HCT116 (cell line): Measurements from ENCODE around the gene MSH4. TPM values are rescaled to one million over a fixed set of nuclear protein-coding genes. Genes with fewer than 3 reads are reported as not detected.

Experiments used
- ATAC-seq: fragments of 200-7000 bp; cut with Tn5 transposase; 2 replicates; pipeline ENCODE4 v1.9.1; 2020; ENCODE audit warnings: mild to moderate bottlenecking, moderate library complexity
- BruUV-seq: library from RNA; stranded (reverse); fragments of 400-500 nt; replicated peaks from 2 replicates; lab custom pipeline; 2021; lab: Mats Ljungman, UMichigan
- CTCF ChIA-PET: fragments of 300-600 bp; sonication (Branson Sonifier 250); formaldehyde crosslinking; loops from one replicate; lab custom pipeline; 2021; ENCODE audit warnings: antibody characterized with exemption; lab: Charles Lee
- POLR2A ChIA-PET: fragments of 300-600, 350-600 bp; sonication (Branson Sonifier 250); formaldehyde crosslinking; loops from one replicate; lab custom pipeline; 2021; ENCODE audit warnings: antibody characterized with exemption; lab: Charles Lee
- RAD21 ChIA-PET, 2 experiments: fragments of 300-600 bp; sonication (Branson Sonifier 250); formaldehyde crosslinking; loops; one replicate each; lab custom pipeline; 2023; ENCODE audit warnings: low total read pairs in 2 of 2; ENCODE audit not compliant: uncharacterized antibody in 2 of 2, unreplicated experiment in 2 of 2, low non-redundant PET in 1 of 2; lab: Charles Lee
- DNase-seq: peaks from one replicate; pipeline ENCODE4 v3.0.0-alpha.2; 2010; ENCODE audit warnings: low read depth, low spot score
- H2AFZ ChIP-seq: fragments of 200-600 bp; shearing (Covaris generic), sonication (generic); 2 replicates; pipeline ENCODE4 v1.6.1; 2017; ENCODE audit warnings: low read depth, mixed run types, mixed read lengths, antibody characterized with exemption, low read length; ENCODE audit not compliant: poor library complexity, severe bottlenecking
- H3K27ac ChIP-seq: 2 replicates; pipeline ENCODE4 v1.5.1; 2012; ENCODE audit warnings: low read depth, low read length
- H3K27me3 ChIP-seq: fragments of 200-600 bp; sonication (generic); 2 replicates; pipeline ENCODE4 v1.6.1; 2016; ENCODE audit warnings: mixed run types, low read length, mixed read lengths; ENCODE audit not compliant: insufficient read depth
- H3K36me3 ChIP-seq, 2 experiments: fragments of 200-500 bp in 1 of 2; fragments of 200-600 bp in 1 of 2; sonication (Bioruptor generic) in 1 of 2; sonication (generic) in 1 of 2; 2 replicates each; pipeline versions ENCODE4 v1.5.1 to v1.6.1; 2014 to 2016; ENCODE audit warnings: low read length in 2 of 2, inconsistent platforms in 1 of 2, mixed read lengths in 1 of 2, mixed run types in 1 of 2; ENCODE audit not compliant: insufficient read depth in 2 of 2, control insufficient read depth in 1 of 2
- H3K4me1 ChIP-seq, 2 experiments: fragments of 200-600 bp in 1 of 2; sonication (generic) in 1 of 2; 2 replicates each; pipeline versions ENCODE4 v1.5.1 to v1.6.1; 2012 to 2017; ENCODE audit warnings: low read length in 2 of 2, inconsistent platforms in 1 of 2, mild to moderate bottlenecking in 1 of 2, mixed read lengths in 1 of 2, mixed run types in 1 of 2, moderate library complexity in 1 of 2; ENCODE audit not compliant: insufficient read depth in 2 of 2, control insufficient read depth in 1 of 2
- H3K4me2 ChIP-seq: fragments of 200-600 bp; sonication (generic); 2 replicates; pipeline ENCODE4 v1.6.1; 2017; ENCODE audit warnings: mixed run types, low read length, mixed read lengths
- H3K4me3 ChIP-seq, 2 experiments: fragments of 200-600 bp in 1 of 2; sonication (generic) in 1 of 2; replicated peaks in 1 of 2; 2 replicates each; pipeline ENCODE4 v1.5.1; 2011 to 2016; ENCODE audit warnings: low read length in 2 of 2, control low read depth in 1 of 2, low read depth in 1 of 2, mild to moderate bottlenecking in 1 of 2, mixed read lengths in 1 of 2, mixed run types in 1 of 2
- H3K79me2 ChIP-seq: fragments of 200-600 bp; sonication (generic); 2 replicates; pipeline ENCODE4 v1.6.1; 2017; ENCODE audit warnings: mild to moderate bottlenecking, mixed run types, low read length, moderate library complexity, mixed read lengths; ENCODE audit not compliant: insufficient read depth
- H3K9ac ChIP-seq: fragments of 200-600 bp; sonication (generic); 2 replicates; pipeline ENCODE4 v1.6.1; 2016; ENCODE audit warnings: low read length, mixed read lengths
- H3K9me2 ChIP-seq: fragments of 200-600 bp; sonication (generic), shearing (Covaris generic); 2 replicates; pipeline ENCODE4 v1.6.1; 2017; ENCODE audit warnings: mixed run types, mild to moderate bottlenecking, moderate library complexity; ENCODE audit not compliant: insufficient read depth
- H3K9me3 ChIP-seq, 2 experiments: fragments of 200-500 bp in 1 of 2; fragments of 200-600 bp in 1 of 2; sonication (Bioruptor generic) in 1 of 2; sonication (generic) in 1 of 2; 2 replicates each; pipeline ENCODE4 v1.6.1; 2014 to 2017; ENCODE audit warnings: low read length in 2 of 2, mixed read lengths in 2 of 2, inconsistent platforms in 1 of 2, low read depth in 1 of 2, mild to moderate bottlenecking in 1 of 2, mixed run types in 1 of 2, moderate library complexity in 1 of 2; ENCODE audit not compliant: control insufficient read depth in 1 of 2, insufficient read depth in 1 of 2
- H4K20me1 ChIP-seq: fragments of 200-600 bp; sonication (generic), shearing (Covaris generic); 2 replicates; pipeline ENCODE4 v1.6.1; 2017; ENCODE audit warnings: mixed run types, mild to moderate bottlenecking, moderate library complexity; ENCODE audit not compliant: insufficient read depth
- ATF3 ChIP-seq: IDR thresholded peaks from 2 replicates; pipeline ENCODE4 v1.6.1; 2012
- CBX3 ChIP-seq: IDR thresholded peaks from 2 replicates; pipeline ENCODE4 v1.6.1; 2012; ENCODE audit warnings: low read depth
- CEBPB ChIP-seq: IDR thresholded peaks from 2 replicates; pipeline ENCODE4 v1.6.1; 2012; ENCODE audit warnings: low read depth
- CTCF ChIP-seq, 3 experiments: fragments of 200-600 bp in 1 of 3; sonication (generic) in 1 of 3; IDR thresholded peaks in 2 of 3; conservative IDR thresholded peaks in 1 of 3; 2 replicates each; pipeline ENCODE4 v1.5.1; 2012 to 2017; ENCODE audit warnings: low read depth in 2 of 3, low read length in 2 of 3, antibody characterized with exemption in 1 of 3, borderline replicate concordance in 1 of 3, control low read depth in 1 of 3, mild to moderate bottlenecking in 1 of 3, mixed read lengths in 1 of 3, mixed run types in 1 of 3, moderate library complexity in 1 of 3; ENCODE audit not compliant: insufficient read depth in 1 of 3
- EGR1 ChIP-seq: IDR thresholded peaks from 2 replicates; pipeline ENCODE4 v1.6.1; 2012; ENCODE audit warnings: low read depth
- ELF1 ChIP-seq: IDR thresholded peaks from 2 replicates; pipeline ENCODE4 v1.6.1; 2012; ENCODE audit warnings: low read depth, borderline replicate concordance
- EZH2 ChIP-seq: fragments of 200-600 bp; sonication (generic); IDR thresholded peaks from 2 replicates; pipeline ENCODE4 v1.6.1; 2017; ENCODE audit warnings: antibody characterized with exemption, mixed run types
- EZH2phosphoT487 ChIP-seq: fragments of 200-600 bp; IDR thresholded peaks from 2 replicates; pipeline ENCODE4 v1.6.1; 2018; ENCODE audit warnings: antibody characterized with exemption, borderline replicate concordance
- FOSL1 ChIP-seq: IDR thresholded peaks from 2 replicates; pipeline ENCODE4 v1.6.1; 2012; ENCODE audit warnings: low read depth
- JUND ChIP-seq: IDR thresholded peaks from 2 replicates; pipeline ENCODE4 v1.6.1; 2012
- MAX ChIP-seq: IDR thresholded peaks from 2 replicates; pipeline ENCODE4 v1.6.1; 2012
- POLR2A ChIP-seq: IDR thresholded peaks from 2 replicates; pipeline ENCODE4 v1.7.0; 2011; ENCODE audit warnings: borderline replicate concordance; ENCODE audit not compliant: insufficient read depth, insufficient read length; ENCODE audit errors: extremely low read depth
- POLR2AphosphoS5 ChIP-seq: IDR thresholded peaks from 2 replicates; pipeline ENCODE4 v1.6.1; 2011; ENCODE audit warnings: mild to moderate bottlenecking, low read depth, low read length, moderate library complexity
- RAD21 ChIP-seq: IDR thresholded peaks from 2 replicates; pipeline ENCODE4 v1.6.1; 2012; ENCODE audit warnings: low read depth, mild to moderate bottlenecking
- SIN3A ChIP-seq: IDR thresholded peaks from 2 replicates; pipeline ENCODE4 v1.6.1; 2012; ENCODE audit warnings: low read depth
- SP1 ChIP-seq: IDR thresholded peaks from 2 replicates; pipeline ENCODE4 v1.6.1; 2012; ENCODE audit warnings: low read depth
- SRF ChIP-seq: IDR thresholded peaks from 2 replicates; pipeline ENCODE4 v1.6.1; 2012; ENCODE audit warnings: low read depth
- TCF7L2 ChIP-seq: IDR thresholded peaks from 2 replicates; pipeline ENCODE4 v1.7.0; 2011; ENCODE audit warnings: borderline replicate concordance, inconsistent platforms; ENCODE audit not compliant: insufficient read depth, insufficient read length; ENCODE audit errors: extremely low read depth
- YY1 ChIP-seq: IDR thresholded peaks from 2 replicates; pipeline ENCODE4 v1.6.1; 2011; ENCODE audit warnings: low read length, low read depth, moderate library complexity, mild to moderate bottlenecking; ENCODE audit not compliant: insufficient replicate concordance; ENCODE audit errors: extremely low read depth
- ZBTB33 ChIP-seq: IDR thresholded peaks from 2 replicates; pipeline ENCODE4 v1.6.1; 2011; ENCODE audit warnings: mild to moderate bottlenecking, low read length, moderate library complexity; ENCODE audit not compliant: insufficient replicate concordance; ENCODE audit errors: extremely low read depth
- ZFX ChIP-seq: fragments of 450-650 bp; IDR thresholded peaks from 2 replicates; pipeline ENCODE4 v1.6.1; 2017
- ZNF274 ChIP-seq: fragments of 200-500 bp; sonication (Bioruptor generic); IDR thresholded peaks from 2 replicates; pipeline ENCODE4 v1.6.1; 2014; ENCODE audit warnings: mild to moderate bottlenecking, low read depth, low read length, inconsistent platforms
- intact Hi-C: fragments of 100-400 bp; cut with micrococcal nuclease; formaldehyde crosslinking; loops from 2 replicates; pipeline ENCODE4 v1.10.0; 2022
- total RNA-seq: library from RNA; stranded (reverse); gene quantifications from one replicate; pipeline ENCODE4 v1.2.1, GENCODE V29; 2021; ENCODE audit not compliant: unreplicated experiment

Gene MSH4
- total RNA-seq, 1 experiment from 2014 or later, result 1.7 TPM

GRCh38 chr1:75765697-75766355, 30.9 kb upstream of the MSH4 start:
- DNase-seq (no peak), ATAC-seq (peak; percentile 81)
- POLR2A ChIA-PET, result interaction anchor here (1.1 to 3.2 kb wide), 2 partner anchors 20 to 23 kb away, joined by 6 to 18 read pairs; partner anchors contain the start of gene RABGGTB

More at GRCh38 chr1:75765697-75766355, 30.9 kb upstream of the MSH4 start:
- Histone ChIP-seq H4K20me1 (no peaks in the 10 kb centered on the region), H3K27me3 (no peaks in the 10 kb centered on the region), H3K4me2 (peak overlapping the region; percentile 73), H3K9me2 (no peaks in the 10 kb centered on the region), H3K9me3 (no peaks in the 10 kb centered on the region), H3K4me1 (peaks cover 14 to 40% of the 10 kb centered on the region in 2 experiments), H3K9ac (peak overlapping the region; percentile 33; the same call in 1 of the 2 replicates), H3K4me3 (peak overlapping the region in 1 of 2 experiments; percentile 42; a peak in 2 of 4 replicates), H3K36me3 (no peaks in the 10 kb centered on the region; a peak in 1 of 4 replicates), H3K79me2 (no peaks in the 10 kb centered on the region), H3K27ac (peak overlapping the region; percentile 66; the same call in 1 of the 2 replicates), H2AFZ (peak overlapping the region; percentile 29)
- BruUV-seq, result TSS peak; percentile 24
- RAD21 ChIA-PET, result interaction anchor here in 1 of 2 experiments (0.6 kb wide), 1 partner anchor 29 kb away, joined by 3 read pairs; no protein-coding TSS in a partner anchor
- CTCF ChIA-PET, result no interaction called here
- intact Hi-C loops, result no loop called here
- TF ChIP-seq SP1 (peak; percentile 52), POLR2A (no peak), YY1 (no peak), RAD21 (no peak), MAX (no peak), EZH2 (no peak), SRF (no peak), JUND (peak; percentile 63), TCF7L2 (no peak), SIN3A (no peak), CTCF (IDR thresholded peaks at IDR 0.05 in 2 of 3, conservative IDR thresholded peaks at IDR 0.05 in 1 of 3; ENCODE audit: borderline replicate concordance in 1 of 3, insufficient read depth in 1 of 3, low read depth in 2 of 3, low read length in 2 of 3) (no peak), ZBTB33 (no peak), POLR2AphosphoS5 (no peak), EZH2phosphoT487 (no peak), EGR1 (no peak), CEBPB (no peak), ATF3 (no peak), CBX3 (peak; percentile 26; the same call in 1 of the 2 replicates), ZFX (no peak), ELF1 (no peak), ZNF274 (no peak), FOSL1 (peak; percentile 76)
